HG03558 (cell line): Measurements from ENCODE around the gene EIF3M.

Experiments
- ATAC-seq: cut with Tn5 transposase; IDR thresholded peaks from one replicate; pipeline ENCODE4 v1.9.1; 2021; ENCODE audit warnings: moderate number of reproducible peaks; ENCODE audit not compliant: unreplicated experiment; ENCODE audit errors: extremely low read depth

The EIF3M gene

DNA sequence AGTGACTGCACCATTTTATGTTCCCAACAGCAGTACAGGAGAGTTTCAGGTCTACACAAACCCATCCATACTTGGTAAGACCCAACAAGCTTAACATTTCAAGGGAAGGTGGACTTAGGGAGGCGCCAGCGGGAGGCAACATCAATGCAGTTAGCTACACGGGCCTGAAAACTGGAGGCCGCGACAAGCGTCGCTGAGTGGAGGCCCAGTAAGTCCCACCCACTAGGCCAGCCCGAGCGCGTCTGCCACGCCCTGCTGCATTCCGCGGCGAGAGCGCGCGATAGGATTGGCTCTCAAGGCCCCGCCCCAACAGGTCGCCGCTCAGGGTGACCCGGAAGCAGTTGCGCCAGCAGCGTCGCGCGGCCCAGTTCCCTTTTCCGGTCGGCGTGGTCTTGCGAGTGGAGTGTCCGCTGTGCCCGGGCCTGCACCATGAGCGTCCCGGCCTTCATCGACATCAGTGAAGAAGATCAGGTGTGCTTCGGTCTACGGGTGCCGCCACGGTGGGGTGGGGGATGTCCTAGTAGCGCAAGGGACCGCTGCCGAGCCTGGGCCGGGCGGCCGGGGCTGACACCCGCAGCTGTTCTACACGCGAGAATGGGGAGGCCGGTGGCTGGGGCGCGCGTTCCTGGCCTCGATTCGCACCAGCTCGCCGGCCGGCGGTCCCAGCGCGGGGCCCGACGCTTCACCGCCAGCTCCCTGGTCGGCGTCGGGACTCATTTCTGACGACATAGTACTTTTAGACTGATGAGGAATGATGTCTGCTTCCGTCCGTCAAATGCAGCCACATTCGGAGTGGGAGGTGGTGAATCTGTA, at the start of gene EIF3M:
Gene EIF3M (plus strand): TSS at position 373 of the 813 bp plus-strand sequence. CDS start 57 bp downstream, at position 430.
- peak; percentile 93 for ATAC-seq

DNA sequence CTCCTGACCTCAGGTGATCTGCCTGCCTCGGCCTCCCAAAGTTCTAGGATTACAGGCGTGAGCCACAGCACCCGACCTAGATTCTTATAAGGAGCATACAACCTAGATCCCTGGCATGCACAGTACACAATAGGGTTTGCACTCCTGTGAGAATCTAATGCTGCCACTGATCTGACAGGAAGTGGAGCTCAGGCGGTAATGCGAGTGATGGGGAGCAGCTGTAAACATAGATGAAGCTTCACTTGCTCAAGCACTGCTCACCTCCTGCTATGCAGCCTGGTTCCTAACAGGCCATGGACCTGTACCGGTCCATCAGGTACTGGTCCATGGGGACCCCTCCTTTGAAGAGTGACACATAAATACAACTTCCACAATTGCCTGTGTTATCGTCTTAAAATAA, 44.8 kb upstream of the EIF3M start:
- no peak for ATAC-seq

DNA sequence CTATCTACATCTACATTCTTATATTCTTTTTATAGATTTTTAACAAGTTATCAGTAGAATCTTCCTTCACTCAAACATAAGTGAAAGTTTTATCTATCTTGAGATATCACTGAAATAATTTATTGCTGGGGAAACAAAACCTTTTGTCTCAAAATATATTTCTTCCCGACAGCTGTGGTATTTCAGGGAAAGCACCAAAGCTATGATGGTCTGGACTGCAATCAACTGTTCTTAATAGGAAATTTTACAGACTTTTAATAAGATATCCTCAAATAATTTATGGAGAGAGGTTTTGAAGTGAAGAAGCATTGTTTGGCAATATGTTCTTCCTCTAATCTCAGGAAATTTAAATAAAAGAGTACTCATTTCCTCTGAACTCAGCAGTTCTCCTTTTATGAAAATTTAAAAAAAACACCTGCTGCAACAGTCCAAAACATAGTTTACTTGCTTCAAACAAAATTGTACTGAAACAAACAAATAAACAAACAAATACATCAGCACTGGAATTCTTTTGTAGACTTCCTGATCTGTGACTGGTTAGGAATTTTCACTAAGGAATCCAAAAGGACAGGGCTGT, 33.9 kb upstream of the EIF3M start:
- no peak for ATAC-seq

DNA sequence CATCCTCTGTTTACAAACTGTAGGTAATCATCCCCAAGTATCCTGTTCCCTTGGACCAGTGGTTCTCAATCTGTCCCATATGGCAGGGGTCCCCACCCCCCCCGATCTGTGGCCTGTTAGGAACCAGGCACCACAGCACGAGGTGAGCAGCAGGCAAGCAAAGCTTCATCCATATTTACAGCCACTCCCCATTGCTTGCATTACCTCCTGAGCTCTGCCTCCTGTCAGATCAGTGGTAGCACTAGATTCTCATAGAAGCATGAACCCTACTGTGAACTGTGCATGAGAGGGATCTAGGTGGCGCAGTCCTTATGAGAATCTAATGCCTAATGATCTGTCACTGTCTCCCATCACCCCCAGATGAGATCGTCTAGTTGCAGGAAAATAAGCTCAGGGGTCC, 33.4 kb upstream of the EIF3M start:
- no peak for ATAC-seq

DNA sequence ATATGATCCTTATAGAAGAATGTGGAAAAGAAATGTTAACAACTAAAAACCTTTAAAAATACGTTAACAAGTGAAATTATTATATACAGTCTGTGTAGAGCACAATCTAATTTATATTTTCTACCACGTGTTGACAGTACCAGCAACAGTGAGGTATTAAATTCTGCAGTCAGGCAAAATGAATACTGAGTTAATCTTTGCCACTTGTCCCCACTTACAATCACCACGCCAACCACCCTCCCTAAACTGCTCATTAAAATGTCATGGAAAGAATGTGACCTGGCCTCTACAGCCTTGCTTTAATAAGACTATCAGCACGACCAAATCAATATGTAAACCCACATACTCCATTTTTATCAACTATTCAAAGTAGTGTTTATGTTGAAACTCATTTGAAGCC, 28.5 kb upstream of the EIF3M start:
- no peak for ATAC-seq

DNA sequence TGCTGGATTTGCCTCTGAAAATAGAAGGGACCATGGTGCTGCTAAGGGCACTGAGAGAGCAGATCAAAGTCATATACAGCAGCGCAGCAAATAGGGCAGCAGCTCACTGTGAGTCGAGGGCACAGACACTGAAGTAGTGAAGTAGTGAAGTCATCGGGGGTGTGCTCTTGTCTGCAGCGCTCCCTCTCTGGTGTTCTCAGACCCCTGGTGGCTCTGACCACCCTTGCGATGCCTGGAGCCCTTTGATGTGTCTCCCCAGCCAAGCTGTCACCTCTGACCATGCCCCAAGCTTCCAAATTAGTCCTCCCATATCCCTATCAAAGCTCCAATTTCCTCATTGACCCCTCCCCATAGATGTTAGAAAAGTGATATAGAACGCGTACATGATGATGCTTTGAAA, 27.7 kb upstream of the EIF3M start:
- ATAC-seq: no peak

DNA sequence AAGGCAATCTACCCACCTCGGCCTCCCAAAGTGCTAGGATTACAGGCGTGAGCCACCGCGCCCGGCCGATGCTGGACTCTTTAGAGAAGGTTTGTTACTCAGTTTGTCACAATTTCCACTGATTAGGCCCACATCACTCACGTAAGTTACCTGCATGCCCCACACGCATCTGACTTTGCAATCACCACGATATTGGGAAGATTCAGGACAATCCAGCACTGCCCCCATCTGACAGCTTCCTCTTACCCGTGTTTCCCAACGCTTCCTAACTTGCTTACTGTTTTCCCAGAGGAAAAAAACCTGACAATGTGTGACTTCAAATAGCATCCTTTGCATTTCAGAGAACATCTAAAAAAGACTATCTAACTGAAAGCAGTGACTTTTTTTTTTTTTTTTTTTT, 21.8 kb upstream of the EIF3M start:
- ATAC-seq: no peak

DNA sequence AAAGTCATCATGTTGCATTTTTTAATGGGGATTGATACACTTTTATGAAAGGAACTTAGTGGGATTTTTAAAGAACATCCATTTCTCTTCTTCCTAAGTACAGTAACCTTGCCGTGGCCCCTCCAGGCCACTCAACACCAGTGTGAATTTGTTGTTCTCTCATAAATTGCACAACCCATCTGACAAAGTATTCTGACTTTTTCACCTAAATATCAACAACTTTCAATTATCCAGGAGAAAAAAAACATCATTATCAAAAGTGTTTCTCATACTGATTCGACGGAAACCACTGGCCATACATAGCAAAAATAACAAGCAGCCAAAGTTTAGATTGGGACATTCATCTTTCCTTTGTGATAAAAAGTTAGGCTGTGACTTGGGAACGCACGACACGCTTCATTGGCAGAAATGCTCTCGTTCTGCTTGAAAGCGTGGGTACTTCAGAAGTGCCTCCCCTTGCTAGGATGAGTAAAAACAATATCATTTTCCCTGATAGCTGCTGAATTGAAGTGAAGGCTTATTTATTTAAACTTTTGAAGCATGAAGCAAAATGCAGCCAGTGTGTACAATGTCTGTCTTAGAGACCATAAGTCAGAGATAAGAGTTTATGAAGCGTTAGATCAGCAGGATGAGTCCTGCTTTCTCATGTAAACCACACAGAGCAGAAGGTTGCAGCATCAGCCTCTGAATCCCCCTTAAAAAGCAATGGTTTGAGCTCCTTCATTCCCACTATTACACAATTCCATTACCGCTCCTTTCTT, 20.6 kb upstream of the EIF3M start:
- no peak for ATAC-seq

DNA sequence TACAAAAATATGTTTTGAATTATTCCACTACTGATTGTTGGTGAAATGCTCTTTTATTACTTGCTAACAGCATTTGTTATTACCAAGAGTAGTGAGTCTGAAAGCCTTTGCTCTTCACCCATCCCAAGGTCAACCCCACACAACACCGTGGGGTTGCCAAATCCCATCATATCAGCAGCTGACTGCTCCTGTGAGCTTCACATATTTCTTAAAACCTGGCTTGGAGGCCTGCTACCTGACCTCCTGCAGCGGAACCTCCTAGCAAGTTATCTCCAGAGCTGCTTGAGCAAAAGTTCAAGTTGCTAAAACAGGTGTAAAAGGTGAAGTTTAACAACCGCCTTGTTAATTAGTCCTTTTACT, 20.1 kb upstream of the EIF3M start:
- ATAC-seq: no peak

DNA sequence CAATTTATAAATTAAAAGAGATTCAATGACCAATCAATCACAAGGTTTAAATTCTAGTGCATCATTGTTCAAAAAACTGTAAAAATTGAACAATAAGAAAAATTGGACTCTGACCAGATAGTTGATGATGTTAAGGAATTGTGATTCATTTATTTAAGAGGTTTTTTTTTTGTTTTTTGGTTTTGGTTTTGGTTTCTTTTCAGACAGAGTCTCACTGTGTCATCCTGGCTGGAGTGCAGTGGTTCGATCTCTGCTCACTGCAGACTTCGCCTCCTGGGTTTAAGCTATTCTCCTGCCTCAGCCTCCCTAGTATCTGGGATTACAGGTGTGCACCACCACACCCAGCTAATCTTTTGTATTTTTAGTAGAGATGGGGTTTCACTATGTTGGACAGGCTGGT, 17.1 kb upstream of the EIF3M start:
- no peak for ATAC-seq

DNA sequence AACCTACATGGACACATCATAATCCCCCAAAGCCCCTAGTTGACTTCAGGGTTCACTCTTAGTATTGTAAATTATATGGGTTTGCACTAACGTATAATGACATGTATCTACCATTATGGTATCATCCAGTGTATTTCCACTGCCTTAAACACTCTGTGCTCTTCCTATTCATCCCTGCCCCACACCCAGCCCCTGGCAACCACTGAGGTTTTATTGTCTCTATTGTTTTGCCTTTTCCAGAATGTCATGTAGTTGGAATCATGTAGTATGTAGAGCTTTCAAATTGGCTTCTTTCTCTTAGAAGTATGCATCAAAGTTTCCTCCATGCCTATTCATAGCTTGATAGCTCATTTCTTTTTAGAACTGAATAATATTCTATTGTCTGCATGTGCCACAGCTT, 16.5 kb upstream of the EIF3M start:
- ATAC-seq: no peak

DNA sequence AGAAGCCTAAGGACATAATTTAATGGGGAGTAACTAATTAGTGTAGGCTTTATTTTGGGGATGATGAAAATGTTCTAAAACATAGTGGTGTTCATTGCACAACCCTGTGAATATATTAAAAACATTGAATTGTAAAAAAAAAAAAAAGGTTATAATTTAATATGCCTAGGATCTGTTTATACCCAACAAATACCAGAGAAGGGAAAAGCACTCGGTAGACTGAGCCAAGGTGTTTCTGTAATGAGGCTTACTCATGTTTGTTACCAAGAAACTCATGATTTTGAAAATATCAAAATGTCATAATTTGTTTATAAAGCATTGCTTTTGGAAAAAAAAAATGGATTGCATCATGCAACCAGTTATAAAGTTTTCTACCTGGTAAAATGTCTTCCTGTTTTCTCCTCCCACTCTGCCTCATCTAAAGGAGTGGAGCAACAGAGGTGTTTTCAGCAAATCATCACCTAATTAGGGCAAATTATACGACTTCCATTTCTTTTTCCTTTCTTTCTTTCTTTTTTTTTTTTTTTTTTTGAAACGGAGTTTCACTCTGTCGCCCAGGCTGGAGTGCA, 14.2 kb upstream of the EIF3M start:
- no peak for ATAC-seq

DNA sequence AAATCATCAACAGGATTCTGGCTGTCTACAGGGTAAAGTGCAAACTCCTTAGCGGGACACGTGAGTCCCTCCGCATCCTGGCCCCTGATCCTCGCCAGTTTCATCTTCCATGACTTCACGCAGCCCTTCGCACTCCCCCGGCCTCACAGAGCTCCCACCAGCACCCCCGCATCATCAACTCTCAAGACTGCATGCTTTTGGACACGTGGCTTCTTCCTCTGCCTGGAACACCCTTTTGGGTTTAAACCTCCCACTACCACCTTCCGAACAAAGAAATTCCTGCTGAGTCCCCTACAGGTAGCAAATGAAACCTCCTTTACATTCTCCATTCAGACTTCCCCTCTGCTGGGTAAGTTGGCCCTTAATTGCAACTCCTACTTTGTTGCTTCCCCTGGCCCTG, 12.6 kb upstream of the EIF3M start:
- ATAC-seq: no peak

DNA sequence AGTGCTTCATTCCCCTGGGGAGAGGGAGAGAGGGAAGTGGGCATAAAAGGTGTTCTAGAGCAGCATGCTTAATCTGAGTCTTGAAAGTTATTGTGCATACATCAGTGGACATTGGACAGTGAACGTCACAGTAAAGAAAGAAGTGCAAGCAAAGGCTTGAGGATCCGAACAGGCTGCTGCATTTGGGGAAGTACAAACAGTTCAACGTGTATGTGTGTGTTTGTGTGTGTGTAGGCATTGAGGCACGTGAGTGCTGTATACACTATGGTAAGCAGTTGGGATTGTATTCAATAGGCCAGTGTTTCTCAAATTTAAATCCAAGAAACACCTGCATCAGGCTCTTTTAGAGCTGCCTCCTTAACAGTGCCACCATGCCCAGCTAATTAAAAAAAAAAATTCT, 10.4 kb upstream of the EIF3M start:
- no peak for ATAC-seq

DNA sequence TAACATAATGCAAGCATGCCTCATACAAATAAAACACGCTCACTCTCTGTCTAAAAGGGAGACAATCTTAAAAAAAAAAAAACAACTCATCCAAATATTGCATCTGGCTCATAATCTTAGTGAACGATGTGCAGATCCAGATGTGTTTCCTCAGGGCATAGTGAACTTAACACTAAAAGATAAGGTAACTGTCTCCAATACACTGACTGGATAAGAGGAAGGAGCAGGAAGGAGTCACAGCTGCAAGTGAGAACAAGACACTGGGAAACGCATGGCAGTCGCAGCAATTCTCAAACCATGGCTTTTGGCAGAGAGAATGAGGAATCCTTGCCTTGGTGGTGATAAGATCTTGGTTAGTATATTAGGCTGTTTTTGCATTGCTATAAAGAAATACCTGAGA, 9.2 kb upstream of the EIF3M start:
- ATAC-seq: no peak

DNA sequence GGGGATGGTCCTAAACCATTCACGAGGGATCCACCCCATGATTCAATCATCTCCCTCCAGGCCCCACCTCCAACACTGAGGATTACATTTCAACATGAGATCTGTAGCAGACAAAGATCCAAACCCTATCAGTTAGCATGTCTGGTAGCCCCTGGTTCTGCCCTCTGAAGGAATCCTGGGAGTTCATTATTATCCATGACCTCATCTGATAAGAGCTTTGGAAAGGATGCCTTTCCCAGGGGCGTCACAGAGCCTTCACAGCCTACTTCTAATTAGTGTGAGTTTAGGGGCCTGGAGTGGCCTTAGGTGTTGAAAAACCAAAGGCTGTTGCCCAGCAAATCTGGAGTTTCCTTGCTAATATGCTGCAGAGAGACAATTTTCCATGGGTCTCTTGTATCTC, 8.6 kb upstream of the EIF3M start:
- ATAC-seq: no peak

DNA sequence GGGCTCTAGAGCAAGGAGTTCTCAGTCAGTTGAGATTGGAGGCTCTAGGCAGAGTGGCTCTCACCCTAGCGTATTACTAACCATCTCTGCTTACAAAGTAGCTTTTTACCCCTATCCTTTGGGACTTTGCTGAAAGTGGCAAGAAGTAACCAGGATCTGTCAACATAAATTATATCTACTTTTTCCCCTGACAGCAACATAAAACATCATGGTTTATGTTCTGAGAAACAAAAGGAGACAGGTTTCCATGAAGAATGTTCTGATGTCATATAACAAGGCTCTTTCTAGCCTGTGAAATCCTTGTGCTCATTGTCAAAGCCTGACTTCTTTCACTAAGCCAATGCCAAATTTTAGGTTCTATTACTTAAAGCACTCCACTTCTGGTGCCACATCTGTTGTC, 7.2 kb upstream of the EIF3M start:
- ATAC-seq: no peak

DNA sequence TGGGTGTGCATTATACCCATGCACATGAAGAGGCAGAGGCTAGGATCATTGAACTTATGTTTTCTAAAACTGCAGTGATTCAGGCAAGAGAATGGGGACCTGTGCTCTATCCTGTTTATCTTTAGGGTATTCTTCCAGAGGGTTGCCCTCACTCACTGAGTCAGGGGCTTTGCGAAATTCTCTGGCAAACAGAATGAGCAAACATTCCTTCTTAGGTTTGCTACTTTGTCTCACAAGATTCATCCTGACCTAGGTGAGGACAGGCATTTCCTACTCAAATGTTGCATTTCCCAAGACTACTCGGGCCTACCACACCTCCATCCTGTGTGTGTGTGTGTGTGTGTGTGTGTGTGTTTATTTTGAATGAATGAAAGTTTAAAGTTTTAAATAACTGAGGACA, 2.7 kb upstream of the EIF3M start:
- ATAC-seq: no peak

DNA sequence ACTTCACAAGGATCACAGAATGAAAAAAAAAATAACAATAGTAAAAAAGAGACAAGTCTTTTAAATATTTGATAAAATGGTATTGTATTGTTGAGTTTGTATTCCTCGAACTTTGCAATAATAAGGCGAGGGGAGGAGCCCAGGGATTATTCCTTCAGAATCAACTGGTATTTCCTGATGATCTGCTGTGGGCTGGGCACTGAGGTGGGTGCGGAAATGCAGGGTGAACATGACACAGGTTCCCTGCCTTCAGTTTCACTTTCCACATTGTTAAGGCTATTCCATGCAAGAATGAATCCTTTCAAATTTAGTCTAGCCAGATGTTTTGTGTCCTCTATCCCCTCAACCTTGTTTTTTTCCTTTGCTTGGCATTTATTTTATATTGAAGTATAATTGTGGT, 2.1 kb upstream of the EIF3M start:
- ATAC-seq: no peak

DNA sequence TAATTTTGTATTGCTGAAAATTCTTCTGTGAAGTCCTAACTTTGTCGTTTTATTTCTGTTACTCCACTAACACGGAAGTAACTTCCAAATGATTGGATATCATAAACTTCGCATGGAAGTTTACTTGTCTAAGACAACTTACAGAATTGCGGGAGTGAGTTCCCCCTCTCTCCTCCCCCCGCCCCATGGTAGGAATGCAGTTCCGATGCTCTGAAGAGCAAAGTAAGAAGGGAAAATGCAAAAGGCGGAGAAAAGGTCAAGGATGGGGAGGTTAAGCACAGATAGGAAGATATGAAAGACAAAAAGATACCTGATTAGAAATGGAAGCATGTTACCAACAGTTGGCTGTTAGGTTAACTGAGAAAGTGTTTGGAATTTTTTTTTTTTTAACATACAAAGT, 1.3 kb downstream of the EIF3M start:
- no peak for ATAC-seq

DNA sequence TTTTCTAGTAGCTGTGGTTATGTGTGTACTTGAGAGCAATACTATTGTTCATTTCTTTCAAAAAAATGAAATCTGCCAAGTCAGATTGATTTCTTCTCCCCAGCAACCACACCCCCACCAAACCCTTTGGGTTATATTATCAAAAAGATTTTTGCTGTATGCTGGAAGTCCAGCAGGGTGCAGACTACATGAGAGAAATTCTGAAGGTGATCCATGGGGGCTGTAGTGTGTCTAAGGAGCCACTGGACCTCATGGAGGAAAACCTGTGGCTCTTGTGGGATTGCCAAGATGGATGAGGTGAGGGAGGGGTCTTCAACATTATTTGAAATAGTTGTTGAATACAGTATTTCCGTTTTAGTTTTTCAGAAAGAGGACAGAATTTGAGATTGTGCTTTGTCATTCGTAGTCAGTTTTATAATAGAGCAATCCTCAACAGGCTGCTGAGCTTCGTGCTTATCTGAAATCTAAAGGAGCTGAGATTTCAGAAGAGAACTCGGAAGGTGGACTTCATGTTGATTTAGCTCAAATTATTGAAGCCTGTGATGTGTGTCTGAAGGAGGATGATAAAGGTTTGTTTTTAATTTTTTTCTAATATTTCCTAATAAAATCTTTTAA, 3.1 kb downstream of the EIF3M start:
- no peak for ATAC-seq
